AG09309 (cell line): ENCODE measurements around the gene ARL14EPL.
"Not testable (repeated sequence)": the region's sequence is repeated elsewhere in the genome, so short reads cannot be mapped to it uniquely, and the experiment has no call there.

Experiments
- DNase-seq: peaks from one replicate; pipeline ENCODE4 v3.0.0-alpha.2; 2010; ENCODE audit warnings: low read depth
- H3K4me3 ChIP-seq: 2 replicates; pipeline ENCODE4 v1.5.1; 2011; ENCODE audit warnings: mild to moderate bottlenecking, low read depth, low read length, moderate library complexity; ENCODE audit not compliant: control insufficient read depth
- TF ChIP-seq, protein P1 (sequence below): IDR thresholded peaks from 2 replicates; pipeline ENCODE4 v1.5.1; 2011; ENCODE audit warnings: mild to moderate bottlenecking, low read depth, low read length, inconsistent platforms; ENCODE audit not compliant: insufficient read depth, control insufficient read depth; ENCODE audit errors: missing control alignments

Gene ARL14EPL

DNA sequence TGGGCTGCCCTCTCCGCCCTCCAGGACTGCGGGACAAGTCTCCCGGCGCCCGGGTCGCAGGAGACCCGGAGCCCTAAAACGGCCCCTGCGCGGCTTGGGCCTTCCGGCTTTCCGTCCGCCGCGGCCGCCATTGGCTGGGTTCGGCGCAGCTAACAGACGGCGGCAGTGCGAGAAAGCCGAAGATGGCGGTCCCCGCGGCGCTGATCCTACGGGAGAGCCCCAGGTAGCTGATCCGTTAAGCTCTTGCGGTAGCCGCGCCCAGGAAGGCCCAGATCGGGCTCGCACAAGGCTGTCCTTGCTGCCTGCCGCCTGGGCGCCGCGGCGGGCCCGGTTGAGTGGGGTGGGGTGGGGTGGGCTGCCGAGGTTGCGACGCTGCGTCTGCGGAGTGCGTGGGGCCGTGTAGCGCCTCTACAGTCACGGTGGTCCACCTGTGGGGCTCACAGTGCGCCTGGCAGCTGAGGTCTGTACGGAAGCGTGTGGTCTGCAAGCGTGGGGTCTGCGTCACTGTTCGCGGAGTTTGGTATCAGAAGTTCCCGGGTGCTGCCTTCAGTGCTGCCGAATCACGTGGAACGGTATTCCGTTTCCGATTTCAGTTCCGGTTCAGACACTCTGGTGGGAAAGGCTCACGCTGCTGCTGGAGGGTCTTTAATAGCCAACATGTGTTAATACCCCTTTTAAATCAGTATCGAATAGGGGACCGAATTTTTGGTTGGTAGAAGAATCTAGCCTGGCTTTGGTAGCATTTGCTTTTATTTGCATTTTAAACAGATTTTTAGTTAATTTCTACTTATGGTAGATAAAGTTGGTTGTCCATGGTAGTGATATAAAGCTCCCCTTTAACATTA is 52.8 kb downstream of the ARL14EPL start, which contains the start of gene COMMD10:
Gene COMMD10, plus strand, starts transcription at position 155 of the 845 bp plus-strand sequence.
- peak; percentile 50 for DNase-seq
- peak within 1 kb of the TSS; percentile 89 for H3K4me3 ChIP-seq
- TF ChIP-seq, protein P1, sequence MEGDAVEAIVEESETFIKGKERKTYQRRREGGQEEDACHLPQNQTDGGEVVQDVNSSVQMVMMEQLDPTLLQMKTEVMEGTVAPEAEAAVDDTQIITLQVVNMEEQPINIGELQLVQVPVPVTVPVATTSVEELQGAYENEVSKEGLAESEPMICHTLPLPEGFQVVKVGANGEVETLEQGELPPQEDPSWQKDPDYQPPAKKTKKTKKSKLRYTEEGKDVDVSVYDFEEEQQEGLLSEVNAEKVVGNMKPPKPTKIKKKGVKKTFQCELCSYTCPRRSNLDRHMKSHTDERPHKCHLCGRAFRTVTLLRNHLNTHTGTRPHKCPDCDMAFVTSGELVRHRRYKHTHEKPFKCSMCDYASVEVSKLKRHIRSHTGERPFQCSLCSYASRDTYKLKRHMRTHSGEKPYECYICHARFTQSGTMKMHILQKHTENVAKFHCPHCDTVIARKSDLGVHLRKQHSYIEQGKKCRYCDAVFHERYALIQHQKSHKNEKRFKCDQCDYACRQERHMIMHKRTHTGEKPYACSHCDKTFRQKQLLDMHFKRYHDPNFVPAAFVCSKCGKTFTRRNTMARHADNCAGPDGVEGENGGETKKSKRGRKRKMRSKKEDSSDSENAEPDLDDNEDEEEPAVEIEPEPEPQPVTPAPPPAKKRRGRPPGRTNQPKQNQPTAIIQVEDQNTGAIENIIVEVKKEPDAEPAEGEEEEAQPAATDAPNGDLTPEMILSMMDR, result no peak

DNA sequence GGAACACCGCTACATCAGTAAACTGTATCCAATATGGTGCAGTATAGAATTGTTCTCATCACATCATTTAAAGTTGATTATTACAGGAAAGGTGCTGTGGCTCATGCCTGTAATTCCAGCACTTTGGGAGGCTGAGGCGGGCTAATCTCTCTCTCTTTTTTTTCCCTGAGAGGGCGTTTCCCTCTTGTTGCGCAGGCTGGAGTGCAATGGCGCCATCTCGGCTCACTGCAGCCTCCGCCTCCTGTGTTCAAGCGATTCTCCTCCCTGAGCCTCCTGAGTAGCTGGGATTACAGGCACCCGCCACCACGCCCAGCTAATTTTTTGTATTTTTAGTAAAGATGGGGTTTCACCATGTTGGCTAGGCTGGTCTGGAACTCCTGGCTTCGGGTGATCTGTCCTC is 54.0 kb downstream of the ARL14EPL start:
- H3K4me3 ChIP-seq, DNase-seq: not testable (repeated sequence)

DNA sequence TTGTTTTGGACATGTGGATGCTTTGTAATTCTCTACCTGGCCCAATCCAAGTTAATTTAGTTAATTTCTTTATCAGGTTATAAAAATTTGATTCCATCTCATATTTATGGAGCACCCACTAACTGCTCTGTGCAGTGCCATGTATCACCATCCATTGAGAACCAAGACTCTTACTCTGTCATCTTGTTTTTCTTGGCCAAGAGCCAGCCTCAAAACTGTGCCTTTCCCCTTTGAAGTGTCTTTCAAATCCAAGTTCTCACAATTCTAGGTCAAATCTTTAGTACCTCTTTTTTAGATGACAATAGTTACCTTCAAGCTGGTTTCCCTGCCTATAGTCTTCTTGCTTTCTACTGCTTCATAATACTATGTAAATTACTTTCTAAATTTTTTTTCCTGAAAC is 55.8 kb downstream of the ARL14EPL start:
- no peak overlapping the region for H3K4me3 ChIP-seq
- no peak for DNase-seq
- TF ChIP-seq, protein P1, result no peak

DNA sequence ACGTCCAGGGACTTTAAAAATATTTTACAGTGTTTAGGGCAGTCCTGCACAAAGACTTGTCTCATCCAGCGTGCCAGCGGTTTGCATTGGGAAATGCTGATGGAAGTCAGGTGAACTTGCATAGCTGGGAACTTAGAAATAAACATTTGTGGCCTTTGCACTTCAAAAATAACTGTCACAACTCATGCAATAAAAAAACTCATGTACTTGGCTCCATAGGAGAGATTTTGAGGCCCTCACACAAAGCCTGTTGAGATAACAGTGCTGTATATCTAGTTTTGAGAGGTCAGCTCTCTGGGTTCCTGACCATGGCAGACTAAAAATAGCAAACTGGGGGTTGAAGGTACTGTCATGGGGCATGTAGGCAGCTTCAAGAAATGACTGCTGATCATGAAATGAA is 58.0 kb downstream of the ARL14EPL start:
- TF ChIP-seq, protein P1, result no peak
- DNase-seq, result no peak
- H3K4me3 ChIP-seq, result no peak overlapping the region

DNA sequence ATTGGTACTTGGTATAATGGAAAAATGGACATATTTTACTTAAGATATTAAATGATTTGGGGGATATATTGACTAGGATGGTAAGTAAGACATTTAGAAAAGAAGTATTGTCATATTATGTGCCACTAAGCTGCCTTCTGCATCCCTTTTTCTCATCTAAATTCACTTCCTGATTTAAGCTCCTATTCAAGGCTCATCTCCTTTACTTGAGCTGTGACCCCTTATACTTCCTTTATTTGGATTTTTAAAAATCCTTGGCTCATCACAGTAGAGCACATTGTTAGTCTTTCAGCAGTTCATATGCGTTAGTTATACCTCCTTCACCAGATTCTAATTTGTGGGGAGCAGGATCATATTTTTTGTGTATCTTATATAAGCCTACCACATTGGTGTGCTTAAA is 59.1 kb downstream of the ARL14EPL start:
- TF ChIP-seq, protein P1, result no peak
- no peak for DNase-seq
- no peak overlapping the region for H3K4me3 ChIP-seq

DNA sequence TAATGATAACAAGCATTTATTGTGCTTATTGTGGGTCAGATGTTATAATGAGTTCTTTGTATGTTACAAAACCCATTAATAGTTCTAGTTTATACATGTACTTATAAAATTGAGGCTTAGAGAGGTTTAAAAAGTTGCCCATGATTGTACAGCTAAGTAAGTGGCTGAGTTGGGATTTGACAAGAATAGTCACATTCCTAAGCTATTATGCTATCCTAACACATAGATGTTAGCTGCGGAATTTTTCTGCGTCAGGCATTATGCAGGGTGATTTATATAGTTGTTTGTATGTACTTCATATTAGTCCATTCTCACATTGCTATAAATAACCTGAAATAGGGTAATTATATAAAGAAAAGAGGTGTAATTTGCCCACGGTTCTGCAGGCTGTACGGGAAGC is 65.0 kb downstream of the ARL14EPL start:
- TF ChIP-seq, protein P1, result no peak
- no peak overlapping the region for H3K4me3 ChIP-seq
- DNase-seq, result no peak

DNA sequence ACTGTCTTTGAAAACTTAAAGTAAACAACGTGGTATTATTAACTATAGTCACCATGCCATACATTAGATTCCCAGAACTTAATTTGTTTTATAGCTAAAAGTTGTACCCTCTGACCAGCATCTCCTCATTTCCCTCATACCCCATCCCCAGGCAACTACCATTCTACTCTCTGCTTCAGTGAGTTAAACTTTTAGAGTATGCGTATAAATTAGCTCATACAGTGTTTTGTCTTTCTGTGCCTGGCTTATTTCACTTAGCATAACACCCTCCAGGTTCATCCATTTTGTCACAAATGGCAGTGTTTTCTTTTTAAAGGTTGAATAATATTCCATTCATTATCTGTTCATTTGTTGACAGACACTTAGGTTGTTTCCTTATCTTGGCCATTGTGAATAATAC is 66.7 kb downstream of the ARL14EPL start:
- no peak overlapping the region for H3K4me3 ChIP-seq
- DNase-seq, result no peak
- TF ChIP-seq, protein P1, result no peak

DNA sequence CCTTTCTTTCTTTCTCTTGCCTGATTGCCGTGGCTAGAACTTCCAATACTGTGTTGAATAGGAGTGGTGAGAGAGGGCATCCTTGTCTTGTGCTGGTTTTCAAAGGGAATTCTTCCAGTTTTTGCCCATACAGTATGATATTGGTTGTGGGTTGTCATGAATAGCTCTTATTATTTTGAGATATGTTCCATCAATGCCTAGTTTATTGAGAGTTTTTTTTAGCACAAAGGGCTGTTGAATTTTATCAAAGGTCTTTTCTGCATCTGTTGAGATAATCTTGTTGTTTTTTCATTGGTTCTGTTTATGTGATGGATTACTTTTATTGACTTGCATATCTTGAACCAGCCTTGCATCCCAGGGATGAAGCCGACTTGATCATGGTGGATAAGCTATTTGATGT is 72.7 kb downstream of the ARL14EPL start:
- DNase-seq, H3K4me3 ChIP-seq: not testable (repeated sequence)
